Measurements from ENCODE around the gene CLDN10.

Gene CLDN10

GRCh38 chr13:95523598-95523997, 28.9 kb upstream of the CLDN10 start:
- Histone ChIP-seq H3K4me2 (ENCODE audit: low read depth, low read length) (no peak overlapping the region), H4K20me1 (ENCODE audit: insufficient read depth, low read length) (no peaks in the 10 kb centered on the region), H3K9me3 (replicated peaks; ENCODE audit: insufficient read depth, low read length) (no peaks in the 10 kb centered on the region), H3F3A (ENCODE audit: insufficient read depth, low read length) (no peaks in the 10 kb centered on the region), H3K9ac (ENCODE audit: low read length) (no peak overlapping the region), H2AFZ (ENCODE audit: low read length) (no peak overlapping the region), H3K79me2 (ENCODE audit: low read length) (no peaks in the 10 kb centered on the region), H3K4me3 (ENCODE audit: low read length) (no peak overlapping the region), H3K27me3 (replicated peaks; ENCODE audit: insufficient read depth, low read length) (no peaks in the 10 kb centered on the region), H3K4me1 (ENCODE audit: low read length) (no peaks in the 10 kb centered on the region), H3K27ac (ENCODE audit: low read length) (no peak overlapping the region), H3K9me2 (replicated peaks; ENCODE audit: insufficient read depth, low read length) (no peaks in the 10 kb centered on the region), H3K36me3 (replicated peaks; ENCODE audit: insufficient read depth, low read length) (no peaks in the 10 kb centered on the region)
- no peak for TF ChIP-seq CTCF (IDR thresholded peaks at IDR 0.05; ENCODE audit: low read length)
- no peak for DNase-seq

- no peak overlapping the region for H3K4me2 ChIP-seq (ENCODE audit: low read depth, low read length)
- H3K79me2 ChIP-seq (ENCODE audit: low read length): no peaks in the 10 kb centered on the region
- H3K27me3 ChIP-seq (replicated peaks; ENCODE audit: insufficient read depth, low read length): no peaks in the 10 kb centered on the region
- no peak overlapping the region for H3K4me3 ChIP-seq (ENCODE audit: low read length)
- no peak overlapping the region for H3K9ac ChIP-seq (ENCODE audit: low read length)
- no peaks in the 10 kb centered on the region for H3K36me3 ChIP-seq (replicated peaks; ENCODE audit: insufficient read depth, low read length)
- H3F3A ChIP-seq (ENCODE audit: insufficient read depth, low read length): no peaks in the 10 kb centered on the region
- DNase-seq: no peak
- no peaks in the 10 kb centered on the region for H4K20me1 ChIP-seq (ENCODE audit: insufficient read depth, low read length)
- H3K27ac ChIP-seq (ENCODE audit: low read length): no peak overlapping the region
- no peaks in the 10 kb centered on the region for H3K4me1 ChIP-seq (ENCODE audit: low read length)
- TF ChIP-seq CTCF (IDR thresholded peaks at IDR 0.05; ENCODE audit: low read length) (no peak), EZH2phosphoT487 (IDR thresholded peaks at IDR 0.05; ENCODE audit: low read length) (no peak), EZH2 (optimal IDR thresholded peaks at IDR 0.05; ENCODE audit: low read depth, low read length) (no peak)
- H3K9me2 ChIP-seq (replicated peaks; ENCODE audit: insufficient read depth, low read length): no peaks in the 10 kb centered on the region
- H3K9me3 ChIP-seq (replicated peaks; ENCODE audit: insufficient read depth, low read length): no peaks in the 10 kb centered on the region
- H2AFZ ChIP-seq (ENCODE audit: low read length): no peak overlapping the region
Observed at GRCh38 chr13:95524264-95524901, 28.1 kb upstream of the CLDN10 start.

GRCh38 chr13:95527955-95528354, 24.6 kb upstream of the CLDN10 start:
- no peak for DNase-seq
- Histone ChIP-seq H4K20me1 (ENCODE audit: insufficient read depth, low read length) (no peaks in the 10 kb centered on the region), H3K4me2 (ENCODE audit: low read depth, low read length) (no peak overlapping the region), H3K27me3 (replicated peaks; ENCODE audit: insufficient read depth, low read length) (no peaks in the 10 kb centered on the region), H3K9me2 (replicated peaks; ENCODE audit: insufficient read depth, low read length) (no peaks in the 10 kb centered on the region), H3K79me2 (ENCODE audit: low read length) (no peaks in the 10 kb centered on the region), H2AFZ (ENCODE audit: low read length) (no peak overlapping the region), H3K4me1 (ENCODE audit: low read length) (peaks cover 7% of the 10 kb centered on the region), H3K9ac (ENCODE audit: low read length) (no peak overlapping the region), H3K9me3 (replicated peaks; ENCODE audit: insufficient read depth, low read length) (no peaks in the 10 kb centered on the region), H3K27ac (ENCODE audit: low read length) (no peak overlapping the region), H3F3A (ENCODE audit: insufficient read depth, low read length) (no peaks in the 10 kb centered on the region), H3K36me3 (replicated peaks; ENCODE audit: insufficient read depth, low read length) (no peaks in the 10 kb centered on the region), H3K4me3 (ENCODE audit: low read length) (no peak overlapping the region)
- TF ChIP-seq EZH2phosphoT487 (IDR thresholded peaks at IDR 0.05; ENCODE audit: low read length): no peak

GRCh38 chr13:95530178-95530577, 22.3 kb upstream of the CLDN10 start:
- Histone ChIP-seq H3K4me3 (ENCODE audit: low read length) (no peak overlapping the region), H3K9ac (ENCODE audit: low read length) (no peak overlapping the region), H3K27me3 (replicated peaks; ENCODE audit: insufficient read depth, low read length) (no peaks in the 10 kb centered on the region), H3K9me2 (replicated peaks; ENCODE audit: insufficient read depth, low read length) (no peaks in the 10 kb centered on the region), H3K79me2 (ENCODE audit: low read length) (no peaks in the 10 kb centered on the region), H3F3A (ENCODE audit: insufficient read depth, low read length) (no peaks in the 10 kb centered on the region), H3K4me1 (ENCODE audit: low read length) (peaks cover 7% of the 10 kb centered on the region), H2AFZ (ENCODE audit: low read length) (no peak overlapping the region), H4K20me1 (ENCODE audit: insufficient read depth, low read length) (no peaks in the 10 kb centered on the region), H3K9me3 (replicated peaks; ENCODE audit: insufficient read depth, low read length) (no peaks in the 10 kb centered on the region), H3K4me2 (ENCODE audit: low read depth, low read length) (no peak overlapping the region), H3K36me3 (replicated peaks; ENCODE audit: insufficient read depth, low read length) (no peaks in the 10 kb centered on the region), H3K27ac (ENCODE audit: low read length) (no peak overlapping the region)
- no peak for TF ChIP-seq CTCF (IDR thresholded peaks at IDR 0.05; ENCODE audit: low read length)
- no peak for TF ChIP-seq EZH2phosphoT487 (IDR thresholded peaks at IDR 0.05; ENCODE audit: low read length)
- no peak for TF ChIP-seq EZH2 (optimal IDR thresholded peaks at IDR 0.05; ENCODE audit: low read depth, low read length)
- DNase-seq: peak; percentile 21
